ENCODE data around the gene FXYD4. TPM values are rescaled to one million over a fixed set of nuclear protein-coding genes. Genes with fewer than 3 reads are reported as not detected.

The FXYD4 gene
- total and polyA plus RNA-seq, 4 donors, result not detected

DNA sequence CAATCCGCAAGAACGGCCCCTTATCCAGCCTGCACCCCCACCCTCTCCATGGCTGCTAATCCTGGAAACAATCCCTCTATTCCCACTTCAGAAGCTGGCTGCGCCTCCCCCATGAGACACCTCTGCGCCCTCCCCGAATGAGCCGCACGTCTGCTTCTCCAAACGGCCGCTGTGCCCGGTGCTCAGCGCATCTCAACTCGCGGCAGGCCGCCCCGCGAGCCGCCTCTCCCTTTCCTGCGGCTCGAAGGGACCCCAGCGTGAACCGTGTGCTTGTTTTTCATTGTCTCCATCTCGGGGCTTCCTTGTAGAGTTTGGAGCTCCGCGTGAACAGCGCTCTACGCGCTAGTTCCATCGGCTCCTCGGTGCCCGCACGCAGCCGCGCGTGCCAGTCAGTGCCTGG, 20.8 kb upstream of the FXYD4 start:
- ATAC-seq (ENCODE audit: low FRiP score) (no peak), DNase-seq (no peak)
- H3K27me3 ChIP-seq (ENCODE audit: control insufficient read depth in 1 of 2, insufficient read depth in 2 of 2, low read length in 1 of 2), result no peaks in the 10 kb centered on the region
- H3K27ac ChIP-seq (ENCODE audit: low read depth in 1 of 2, low read length in 2 of 2), result no peak overlapping the region
- H3K9me3 ChIP-seq (ENCODE audit: control insufficient read depth, low read length), result no peaks in the 10 kb centered on the region
- intact Hi-C loops (cut with DNase I), result no loop called here
- WGBS, 2 donors, result 25 to 36% methylated on average over 34 of the region's 34 CpGs
- H3K4me1 ChIP-seq (ENCODE audit: control insufficient read depth in 1 of 2, insufficient read depth in 2 of 2, low read length in 2 of 2), result no peaks in the 10 kb centered on the region
- no peak overlapping the region for H3K4me3 ChIP-seq (ENCODE audit: low read length in 2 of 2)
- H3K36me3 ChIP-seq (ENCODE audit: control insufficient read depth in 1 of 2, insufficient read depth in 2 of 2, low read length in 1 of 2), result no peaks in the 10 kb centered on the region

GRCh38 chr10:43351301-43351700, 20.1 kb upstream of the FXYD4 start:
- no peak for ATAC-seq (ENCODE audit: low FRiP score)
- WGBS, 2 donors, result 71 to 81% methylated on average over 14 of the region's 14 CpGs
- Histone ChIP-seq H3K36me3 (ENCODE audit: control insufficient read depth in 1 of 2, insufficient read depth in 2 of 2, low read length in 1 of 2) (no peaks in the 10 kb centered on the region), H3K9me3 (ENCODE audit: control insufficient read depth, low read length) (no peaks in the 10 kb centered on the region), H3K4me3 (ENCODE audit: low read length in 2 of 2) (no peak overlapping the region), H3K27me3 (ENCODE audit: control insufficient read depth in 1 of 2, insufficient read depth in 2 of 2, low read length in 1 of 2) (no peaks in the 10 kb centered on the region), H3K4me1 (ENCODE audit: control insufficient read depth in 1 of 2, insufficient read depth in 2 of 2, low read length in 2 of 2) (no peaks in the 10 kb centered on the region), H3K27ac (ENCODE audit: low read depth in 1 of 2, low read length in 2 of 2) (no peak overlapping the region)
- no peak for DNase-seq
- intact Hi-C loops (cut with DNase I), result no loop called here

DNA sequence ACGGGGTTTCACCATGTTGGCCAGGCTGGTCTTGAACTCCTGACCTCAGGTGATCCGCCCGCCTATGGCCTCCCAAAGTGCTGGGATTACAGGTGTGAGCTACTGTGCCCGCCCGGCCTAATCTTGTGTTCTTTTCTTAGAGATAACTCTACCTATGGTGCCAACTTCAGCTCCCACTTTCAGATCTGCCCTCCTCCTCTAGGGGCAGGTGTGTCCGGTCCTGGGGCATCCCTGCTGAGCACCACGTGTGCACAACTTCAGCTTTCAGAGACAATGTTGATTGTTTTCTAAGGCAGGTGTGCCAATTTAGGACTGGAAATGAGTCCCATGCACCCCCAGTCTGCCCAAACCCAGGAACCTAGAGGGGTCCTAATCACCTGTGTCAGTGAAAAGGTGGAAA, 18.5 kb upstream of the FXYD4 start:
- intact Hi-C loops (cut with DNase I), result no loop called here
- no peak for ATAC-seq (ENCODE audit: low FRiP score)
- Histone ChIP-seq H3K4me1 (ENCODE audit: control insufficient read depth in 1 of 2, insufficient read depth in 2 of 2, low read length in 2 of 2) (no peaks in the 10 kb centered on the region), H3K36me3 (ENCODE audit: control insufficient read depth in 1 of 2, insufficient read depth in 2 of 2, low read length in 1 of 2) (no peaks in the 10 kb centered on the region), H3K27ac (ENCODE audit: low read depth in 1 of 2, low read length in 2 of 2) (no peak overlapping the region), H3K27me3 (ENCODE audit: control insufficient read depth in 1 of 2, insufficient read depth in 2 of 2, low read length in 1 of 2) (no peaks in the 10 kb centered on the region), H3K4me3 (ENCODE audit: low read length in 2 of 2) (no peak overlapping the region), H3K9me3 (ENCODE audit: control insufficient read depth, low read length) (no peaks in the 10 kb centered on the region)
- DNase-seq, result no peak
- 63 to 64% methylated on average over 7 of the region's 7 CpGs for WGBS, 2 donors

DNA sequence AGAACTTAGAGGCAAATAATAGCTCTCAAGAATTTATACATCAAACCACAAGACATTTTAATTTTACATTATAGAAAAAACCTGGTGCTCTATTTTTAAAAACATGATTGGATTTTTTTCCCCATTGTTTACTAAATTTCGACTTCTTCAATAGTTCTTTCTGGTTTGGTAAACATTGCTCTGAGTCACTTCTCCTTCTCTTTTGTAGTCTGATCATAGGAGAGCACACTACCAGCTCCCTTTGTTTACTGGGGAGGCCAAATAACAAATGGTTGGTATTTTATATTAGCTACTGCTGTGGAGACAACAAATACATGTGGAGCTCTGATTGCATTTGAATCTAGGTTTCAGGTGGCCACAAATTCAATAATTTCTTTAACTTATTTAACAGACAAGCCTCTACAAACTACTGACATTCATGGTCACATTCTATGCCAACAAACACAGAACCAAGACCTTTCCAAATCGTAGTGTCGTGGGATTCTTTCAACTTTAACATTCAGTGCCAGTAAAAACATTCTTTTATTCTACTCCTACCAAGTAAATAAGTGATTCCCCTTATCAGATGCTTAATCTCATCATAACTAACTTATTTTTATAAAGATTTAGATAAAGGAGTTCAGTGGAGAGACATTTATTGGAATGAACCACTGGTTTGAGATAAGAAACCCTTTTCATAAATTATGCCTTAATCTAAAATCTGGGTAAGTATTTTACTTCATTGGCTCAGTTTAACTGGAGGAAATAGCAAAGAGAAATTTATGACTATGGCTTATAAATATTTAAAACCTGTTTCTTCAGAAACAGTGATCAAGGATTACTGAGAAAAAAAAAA, 17.7 kb upstream of the FXYD4 start:
- DNase-seq (no peak), ATAC-seq (ENCODE audit: low FRiP score) (no peak)
- no peaks in the 10 kb centered on the region for H3K4me1 ChIP-seq (ENCODE audit: control insufficient read depth in 1 of 2, insufficient read depth in 2 of 2, low read length in 2 of 2)
- no peaks in the 10 kb centered on the region for H3K36me3 ChIP-seq (ENCODE audit: control insufficient read depth in 1 of 2, insufficient read depth in 2 of 2, low read length in 1 of 2)
- H3K9me3 ChIP-seq (ENCODE audit: control insufficient read depth, low read length), result no peaks in the 10 kb centered on the region
- intact Hi-C loops (cut with DNase I), result no loop called here
- no peaks in the 10 kb centered on the region for H3K27me3 ChIP-seq (ENCODE audit: control insufficient read depth in 1 of 2, insufficient read depth in 2 of 2, low read length in 1 of 2)
- 14 to 17% methylated on average over 3 of the region's 3 CpGs for WGBS, 2 donors
- no peak overlapping the region for H3K4me3 ChIP-seq (ENCODE audit: low read length in 2 of 2)
- no peak overlapping the region for H3K27ac ChIP-seq (ENCODE audit: low read depth in 1 of 2, low read length in 2 of 2)

GRCh38 chr10:43354330-43354635, 17.2 kb upstream of the FXYD4 start:
- ATAC-seq (ENCODE audit: low FRiP score) (no peak), DNase-seq (no peak)
- WGBS, 2 donors, result 41 to 49% methylated on average over 2 of the region's 2 CpGs
- Histone ChIP-seq H3K27ac (ENCODE audit: low read depth in 1 of 2, low read length in 2 of 2) (no peak overlapping the region), H3K36me3 (ENCODE audit: control insufficient read depth in 1 of 2, insufficient read depth in 2 of 2, low read length in 1 of 2) (no peaks in the 10 kb centered on the region), H3K27me3 (ENCODE audit: control insufficient read depth in 1 of 2, insufficient read depth in 2 of 2, low read length in 1 of 2) (no peaks in the 10 kb centered on the region), H3K4me1 (ENCODE audit: control insufficient read depth in 1 of 2, insufficient read depth in 2 of 2, low read length in 2 of 2) (no peaks in the 10 kb centered on the region), H3K9me3 (ENCODE audit: control insufficient read depth, low read length) (no peaks in the 10 kb centered on the region), H3K4me3 (ENCODE audit: low read length in 2 of 2) (no peak overlapping the region)
- intact Hi-C loops (cut with DNase I), result no loop called here

DNA sequence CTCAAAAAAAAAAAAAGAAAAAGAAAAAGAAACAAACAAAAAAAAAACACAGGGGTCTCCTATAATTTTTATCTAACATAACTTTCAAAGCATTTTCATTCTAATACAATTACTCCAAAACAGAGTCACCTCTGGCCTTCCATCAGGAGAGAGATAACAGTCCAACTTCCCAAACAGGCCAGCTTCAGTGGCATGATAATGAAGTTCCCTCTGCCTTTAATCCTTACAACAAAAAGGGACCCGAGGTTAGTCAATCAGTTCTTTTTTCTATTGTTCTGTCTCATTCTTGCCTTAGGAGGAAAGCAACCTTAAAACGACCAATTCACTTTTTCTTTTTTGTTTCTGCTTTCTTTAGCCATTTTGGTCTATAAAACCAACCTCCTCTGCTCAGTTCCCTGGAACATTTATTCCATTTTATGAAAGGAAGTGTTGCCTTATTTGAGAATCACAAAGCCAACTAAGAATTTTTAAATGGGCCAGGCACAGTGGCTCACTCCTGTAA, 16.5 kb upstream of the FXYD4 start:
- 23 to 26% methylated on average over 2 of the region's 2 CpGs for WGBS, 2 donors
- DNase-seq, result no peak
- ATAC-seq (ENCODE audit: low FRiP score), result no peak

DNA sequence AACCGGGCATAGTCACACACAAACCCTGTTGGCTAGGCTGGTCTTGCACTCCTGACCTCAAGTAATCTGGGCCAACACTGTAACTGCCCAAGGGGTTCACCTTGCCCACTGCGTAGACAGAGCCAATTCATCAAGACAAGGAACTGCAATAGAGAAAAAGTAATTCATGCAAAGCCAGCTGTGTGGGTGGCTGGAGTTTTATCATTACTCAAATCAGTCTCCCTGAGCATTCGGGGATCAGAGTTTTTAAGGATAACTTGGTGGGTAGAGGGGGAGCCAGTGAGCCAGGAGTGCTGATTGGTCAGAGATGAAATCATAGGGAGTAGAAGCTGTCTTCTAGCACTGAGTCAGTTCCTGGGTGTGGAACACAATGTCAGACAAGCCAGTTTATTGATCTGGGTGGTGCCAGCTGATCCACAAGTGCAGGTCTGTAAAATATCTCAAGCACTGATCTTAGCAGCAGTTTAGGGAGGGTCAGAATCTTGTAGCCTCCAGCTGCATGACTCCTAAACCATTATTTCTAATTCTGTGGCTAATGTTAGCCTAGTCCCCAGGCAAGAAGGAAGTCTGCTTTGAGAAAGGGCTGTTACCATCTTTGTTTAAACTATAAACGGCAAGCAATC, 15.6 kb upstream of the FXYD4 start:
- DNase-seq, result no peak
- WGBS, 2 donors, result 54 to 62% methylated on average over 4 of the region's 4 CpGs
- ATAC-seq (ENCODE audit: low FRiP score), result no peak
- H3K9me3 ChIP-seq (ENCODE audit: control insufficient read depth, low read length), result no peaks in the 10 kb centered on the region
- H3K36me3 ChIP-seq (ENCODE audit: control insufficient read depth in 1 of 2, insufficient read depth in 2 of 2, low read length in 1 of 2), result no peaks in the 10 kb centered on the region
- H3K27me3 ChIP-seq (ENCODE audit: control insufficient read depth in 1 of 2, insufficient read depth in 2 of 2, low read length in 1 of 2), result no peaks in the 10 kb centered on the region
- H3K4me1 ChIP-seq (ENCODE audit: control insufficient read depth in 1 of 2, insufficient read depth in 2 of 2, low read length in 2 of 2), result no peaks in the 10 kb centered on the region
- H3K4me3 ChIP-seq (ENCODE audit: low read length in 2 of 2), result no peak overlapping the region
- no peak overlapping the region for H3K27ac ChIP-seq (ENCODE audit: low read depth in 1 of 2, low read length in 2 of 2)
- intact Hi-C loops (cut with DNase I), result no loop called here

More for the DNA sequence above, 16.5 kb upstream of the FXYD4 start:
- Histone ChIP-seq H3K4me3 (ENCODE audit: low read length in 2 of 2) (no peak overlapping the region), H3K4me1 (ENCODE audit: control insufficient read depth in 1 of 2, insufficient read depth in 2 of 2, low read length in 2 of 2) (no peaks in the 10 kb centered on the region), H3K9me3 (ENCODE audit: control insufficient read depth, low read length) (no peaks in the 10 kb centered on the region), H3K27ac (ENCODE audit: low read depth in 1 of 2, low read length in 2 of 2) (no peak overlapping the region), H3K27me3 (ENCODE audit: control insufficient read depth in 1 of 2, insufficient read depth in 2 of 2, low read length in 1 of 2) (no peaks in the 10 kb centered on the region), H3K36me3 (ENCODE audit: control insufficient read depth in 1 of 2, insufficient read depth in 2 of 2, low read length in 1 of 2) (no peaks in the 10 kb centered on the region)
- intact Hi-C loops (cut with DNase I), result no loop called here

GRCh38 chr10:43360086-43360485, 11.3 kb upstream of the FXYD4 start:
- intact Hi-C loops (cut with DNase I), result no loop called here
- Histone ChIP-seq H3K36me3 (ENCODE audit: control insufficient read depth in 1 of 2, insufficient read depth in 2 of 2, low read length in 1 of 2) (no peaks in the 10 kb centered on the region), H3K27ac (ENCODE audit: low read depth in 1 of 2, low read length in 2 of 2) (no peak overlapping the region), H3K4me1 (ENCODE audit: control insufficient read depth in 1 of 2, insufficient read depth in 2 of 2, low read length in 2 of 2) (no peaks in the 10 kb centered on the region), H3K4me3 (ENCODE audit: low read length in 2 of 2) (no peak overlapping the region), H3K27me3 (ENCODE audit: control insufficient read depth in 1 of 2, insufficient read depth in 2 of 2, low read length in 1 of 2) (no peaks in the 10 kb centered on the region), H3K9me3 (ENCODE audit: control insufficient read depth, low read length) (no peaks in the 10 kb centered on the region)
- no peak for ATAC-seq (ENCODE audit: low FRiP score)
- no peak for DNase-seq
- 59 to 67% methylated on average over 6 of the region's 6 CpGs for WGBS, 2 donors

Data from aorta (tissue), 5 donors.